ENCODE results near the gene C10orf88.

Gene C10orf88

DNA sequence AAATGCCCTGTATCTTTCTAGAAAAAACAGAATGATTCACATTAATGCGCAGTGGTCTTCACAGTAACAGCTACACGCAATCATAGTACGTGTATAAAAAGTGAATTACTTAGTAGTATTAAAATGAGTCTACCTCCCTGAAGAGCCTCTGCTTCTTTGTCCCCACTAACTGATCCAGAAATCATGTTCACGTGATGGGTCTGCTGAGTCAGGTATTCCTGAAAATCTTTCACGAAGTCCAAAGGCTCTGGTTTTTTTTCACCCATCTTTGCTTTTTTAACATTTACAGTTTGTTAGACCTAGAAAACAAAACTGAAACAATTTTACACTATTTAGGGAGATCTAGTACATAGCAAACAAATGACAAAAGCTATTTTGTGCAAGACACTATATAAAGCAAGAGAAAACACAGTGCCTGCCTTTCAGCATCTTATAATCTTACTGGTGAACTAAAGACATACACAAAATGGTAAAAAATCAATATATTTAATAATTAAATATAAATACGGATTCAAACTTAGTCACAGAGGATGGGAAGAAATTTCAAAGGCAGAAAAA is 44.4 kb upstream of the C10orf88 start:
- H3K27ac Mint-ChIP-seq, result no peak overlapping the region

GRCh38 chr10:122997864-122998263 is 43.8 kb upstream of the C10orf88 start:
- H3K4me3 Mint-ChIP-seq, result no peak overlapping the region
- DNase-seq, result no peak
- H3K27me3 Mint-ChIP-seq (ENCODE audit: low read depth, poor library complexity), result no peaks in the 10 kb centered on the region
- TF ChIP-seq CTCF (IDR thresholded peaks at IDR 0.05), result no peak
- H3K4me1 Mint-ChIP-seq, result peaks cover 20% of the 10 kb centered on the region
- no peak overlapping the region for H3K27ac Mint-ChIP-seq
- no peaks in the 10 kb centered on the region for H3K9me3 Mint-ChIP-seq
- peaks cover 40% of the 10 kb centered on the region for H3K36me3 Mint-ChIP-seq (ENCODE audit: low read depth)

More for the DNA sequence above, 44.4 kb upstream of the C10orf88 start:
- Mint-ChIP-seq H3K4me1 (peaks cover 20% of the 10 kb centered on the region), H3K27me3 (ENCODE audit: low read depth, poor library complexity) (no peaks in the 10 kb centered on the region), H3K9me3 (no peaks in the 10 kb centered on the region), H3K4me3 (no peak overlapping the region), H3K36me3 (ENCODE audit: low read depth) (peaks cover 40% of the 10 kb centered on the region)
- no peak for DNase-seq
- TF ChIP-seq CTCF (IDR thresholded peaks at IDR 0.05), result no peak

GRCh38 chr10:122995936-122996335 is 41.9 kb upstream of the C10orf88 start:
- Mint-ChIP-seq H3K4me1 (peaks cover 20% of the 10 kb centered on the region), H3K4me3 (no peak overlapping the region), H3K27ac (no peak overlapping the region), H3K36me3 (ENCODE audit: low read depth) (peaks cover 27% of the 10 kb centered on the region), H3K27me3 (ENCODE audit: low read depth, poor library complexity) (no peaks in the 10 kb centered on the region), H3K9me3 (no peaks in the 10 kb centered on the region)
- TF ChIP-seq CTCF (IDR thresholded peaks at IDR 0.05), result no peak
- DNase-seq, result no peak

DNA sequence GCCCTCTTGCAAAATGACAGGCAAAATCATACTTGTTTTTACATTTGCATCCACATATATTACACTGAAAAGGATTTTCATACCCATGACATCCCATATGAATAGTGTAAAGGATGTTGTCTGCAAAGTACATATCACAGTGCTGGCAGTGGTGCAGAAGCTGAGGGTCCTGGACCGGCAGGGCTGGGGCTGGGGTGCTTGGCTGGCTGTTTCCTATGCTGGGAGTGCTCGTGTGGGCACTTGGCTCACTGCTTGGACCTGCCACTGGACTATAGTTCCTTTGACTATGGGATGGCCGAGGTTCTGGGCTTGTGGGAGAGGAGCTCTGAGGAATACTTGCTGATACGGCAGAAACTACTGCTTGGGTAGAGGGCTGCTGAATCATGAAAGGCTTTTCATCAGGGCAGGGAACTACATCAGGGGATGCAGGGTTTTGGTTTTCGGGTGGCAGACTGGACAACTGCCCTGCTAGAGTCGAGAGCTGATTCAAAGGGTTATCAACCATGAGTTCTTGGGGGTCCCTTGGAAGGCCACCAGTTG is 39.8 kb upstream of the C10orf88 start:
- Mint-ChIP-seq H3K4me3 (no peak overlapping the region), H3K4me1 (peaks cover 13% of the 10 kb centered on the region), H3K36me3 (ENCODE audit: low read depth) (peaks cover 24% of the 10 kb centered on the region), H3K27me3 (ENCODE audit: low read depth, poor library complexity) (no peaks in the 10 kb centered on the region), H3K9me3 (no peaks in the 10 kb centered on the region), H3K27ac (no peak overlapping the region)
- no peak for DNase-seq
- TF ChIP-seq CTCF (IDR thresholded peaks at IDR 0.05), result no peak

DNA sequence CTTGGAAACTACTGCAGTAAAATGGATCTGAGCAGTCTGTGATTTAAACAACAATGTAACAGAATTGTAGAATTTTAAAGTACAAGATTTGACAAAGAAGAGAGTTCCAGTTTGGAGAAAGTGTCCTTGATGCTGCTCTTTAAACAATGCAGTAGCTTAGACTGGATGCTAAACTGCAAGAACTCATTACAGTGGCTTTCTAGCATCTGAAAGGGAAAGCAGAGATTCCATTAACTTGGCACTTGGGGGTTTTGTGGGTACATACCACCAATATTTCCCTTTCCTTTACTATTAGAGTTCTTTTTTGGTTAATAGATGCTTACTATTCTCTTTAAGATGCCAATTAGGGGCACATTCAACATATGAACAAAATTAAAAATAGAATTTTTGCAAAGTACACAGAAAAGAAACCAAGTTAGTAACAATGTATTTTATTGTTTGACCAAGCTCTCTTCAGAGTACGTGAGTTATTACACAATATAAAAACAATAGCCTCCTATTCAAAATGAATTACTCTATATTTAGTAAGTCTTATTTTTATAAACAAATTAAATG is 38.1 kb upstream of the C10orf88 start:
- peaks cover 24% of the 10 kb centered on the region for H3K36me3 Mint-ChIP-seq (ENCODE audit: low read depth)

More for the DNA sequence above, 38.1 kb upstream of the C10orf88 start:
- H3K4me1 Mint-ChIP-seq, result peaks cover 5% of the 10 kb centered on the region
- H3K9me3 Mint-ChIP-seq, result no peaks in the 10 kb centered on the region
- H3K27ac Mint-ChIP-seq, result no peak overlapping the region
- no peak for DNase-seq
- H3K4me3 Mint-ChIP-seq, result no peak overlapping the region
- no peaks in the 10 kb centered on the region for H3K27me3 Mint-ChIP-seq (ENCODE audit: low read depth, poor library complexity)
- no peak for TF ChIP-seq CTCF (IDR thresholded peaks at IDR 0.05)

Data from nephron progenitor cell (in vitro differentiated cells).